GM18508 (cell line): ENCODE results near the gene SUPT7L.
"Not testable (repeated sequence)": the region's sequence is repeated elsewhere in the genome, so short reads cannot be mapped to it uniquely, and the experiment has no call there.

Experiments
- ATAC-seq: cut with Tn5 transposase; IDR thresholded peaks from one replicate; pipeline ENCODE4 v1.9.1; 2021; ENCODE audit warnings: moderate number of reproducible peaks; ENCODE audit not compliant: insufficient read depth, unreplicated experiment

Gene SUPT7L

DNA sequence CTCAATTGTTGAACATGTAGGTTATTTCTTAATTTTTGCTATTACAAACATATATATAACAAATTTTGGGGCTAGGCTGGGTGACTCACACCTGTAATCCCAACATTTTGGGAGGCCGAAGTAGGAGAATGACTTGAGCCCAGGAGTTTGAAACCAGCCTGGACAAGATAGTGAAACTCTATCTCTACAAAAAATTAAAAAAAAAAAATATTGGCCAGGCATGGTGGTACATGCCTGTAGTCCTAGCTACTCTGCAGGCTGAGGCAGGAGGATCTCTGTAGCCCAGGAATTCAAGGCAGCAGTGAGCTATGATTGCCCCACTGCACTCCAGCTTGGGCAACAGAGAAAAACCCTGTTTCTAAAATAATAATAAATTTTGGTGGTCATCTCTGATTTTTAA, 23.8 kb upstream of the SUPT7L start:
- no peak for ATAC-seq

DNA sequence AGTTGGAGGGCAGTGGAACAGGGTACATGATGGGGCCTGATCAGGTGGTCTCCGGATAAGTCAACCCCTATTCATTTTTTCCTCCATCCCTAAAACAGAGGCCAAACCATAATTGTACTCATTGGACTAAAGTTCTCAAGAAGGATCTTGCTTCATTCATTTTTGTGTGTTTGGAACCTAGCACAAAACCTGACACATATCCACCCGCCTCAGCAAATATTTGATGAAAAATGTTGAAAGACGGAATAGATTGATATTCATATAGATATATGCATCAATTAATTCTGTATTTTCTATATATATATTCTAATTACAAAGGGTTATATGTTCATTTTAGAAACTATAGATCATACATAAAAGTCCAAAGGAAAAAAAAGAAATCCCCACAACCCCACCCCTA, 22.2 kb upstream of the SUPT7L start:
- no peak for ATAC-seq

- not testable (repeated sequence) for ATAC-seq
Observed at GRCh38 chr2:27685006-27685405, 21.6 kb upstream of the SUPT7L start.

- ATAC-seq, result no peak
Observed at GRCh38 chr2:27683390-27684071, 20.1 kb upstream of the SUPT7L start.

DNA sequence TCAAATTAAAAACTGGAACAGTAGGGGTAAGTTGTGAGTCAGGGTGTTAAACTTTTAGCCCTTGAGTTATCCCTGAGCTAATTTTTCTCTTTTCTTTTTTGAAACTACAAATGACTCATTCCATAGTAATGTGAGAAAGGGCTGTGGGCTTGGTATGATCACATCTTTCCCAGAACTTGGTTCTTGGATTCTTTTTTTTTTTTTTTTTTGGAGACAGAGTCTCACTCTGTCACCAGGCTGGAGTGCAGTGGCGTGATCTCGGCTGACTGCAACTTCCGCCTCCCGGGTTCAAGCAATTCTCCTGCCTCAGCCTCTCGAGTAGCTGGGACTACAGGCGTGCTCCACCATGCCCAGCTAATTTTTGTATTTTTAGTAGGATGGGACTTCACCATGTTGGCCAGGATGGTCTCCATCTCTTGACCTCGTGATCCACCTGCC, 18.9 kb upstream of the SUPT7L start:
- not testable (repeated sequence) for ATAC-seq

- no peak for ATAC-seq
Observed at GRCh38 chr2:27681841-27682240, 18.4 kb upstream of the SUPT7L start.

DNA sequence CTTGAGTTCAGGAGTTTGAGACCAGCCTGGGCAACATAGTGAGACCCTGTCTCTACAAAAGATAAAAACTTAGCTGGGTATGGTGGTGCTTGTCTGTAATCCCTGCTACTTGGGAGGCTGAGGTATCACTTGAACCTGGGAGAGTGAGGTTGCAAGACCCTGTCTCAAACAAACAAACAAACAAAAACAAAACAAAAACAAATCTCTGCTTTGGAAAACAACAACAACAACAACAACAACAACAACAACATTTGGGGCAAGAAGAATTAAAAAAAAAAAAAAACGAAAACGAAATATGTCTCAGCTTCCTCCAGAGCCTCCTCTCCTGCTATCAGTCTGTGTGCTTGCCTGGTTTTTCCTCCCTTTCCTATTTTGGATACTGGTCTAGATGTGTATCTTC, 17.2 kb upstream of the SUPT7L start:
- ATAC-seq, result no peak

DNA sequence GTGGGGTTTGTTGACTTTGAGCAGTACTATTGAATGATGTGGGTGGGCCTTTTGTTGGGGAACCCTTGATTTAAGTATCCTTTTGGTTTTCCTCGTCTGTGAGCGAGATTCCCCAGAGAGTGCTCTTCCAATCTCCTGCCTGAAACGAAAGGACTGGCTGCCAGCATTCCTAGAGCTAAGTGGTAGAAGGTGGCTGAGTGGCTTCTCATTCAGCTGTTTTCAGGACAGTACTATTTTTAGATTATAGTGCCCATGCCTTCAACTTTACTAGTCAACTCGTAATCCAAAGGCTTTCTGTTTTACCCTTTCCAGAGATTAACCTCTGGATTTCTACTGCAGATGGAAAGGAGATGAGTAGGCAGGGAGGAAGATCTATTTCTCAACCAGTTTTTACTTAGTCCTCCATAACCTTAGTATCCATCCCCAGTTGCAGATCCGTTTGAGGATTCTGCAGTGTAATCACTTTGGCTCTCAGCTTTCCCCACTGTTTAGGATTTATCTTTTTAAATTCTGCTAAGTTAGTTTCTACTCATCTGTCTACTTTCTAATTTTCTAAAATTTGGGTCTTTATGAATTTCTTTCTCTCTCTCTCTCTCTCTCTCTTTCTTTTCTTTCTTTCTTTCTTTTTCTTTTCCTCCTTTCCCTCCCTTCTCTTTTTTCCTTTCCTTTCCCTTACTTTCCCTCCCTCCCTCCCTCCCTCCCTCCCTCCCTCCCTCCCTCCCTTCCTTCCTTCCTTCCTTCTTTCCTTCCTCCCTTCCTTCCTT, 9.5 kb upstream of the SUPT7L start:
- no peak for ATAC-seq

- no peak for ATAC-seq
Observed at GRCh38 chr2:27671235-27671634, 7.8 kb upstream of the SUPT7L start.

DNA sequence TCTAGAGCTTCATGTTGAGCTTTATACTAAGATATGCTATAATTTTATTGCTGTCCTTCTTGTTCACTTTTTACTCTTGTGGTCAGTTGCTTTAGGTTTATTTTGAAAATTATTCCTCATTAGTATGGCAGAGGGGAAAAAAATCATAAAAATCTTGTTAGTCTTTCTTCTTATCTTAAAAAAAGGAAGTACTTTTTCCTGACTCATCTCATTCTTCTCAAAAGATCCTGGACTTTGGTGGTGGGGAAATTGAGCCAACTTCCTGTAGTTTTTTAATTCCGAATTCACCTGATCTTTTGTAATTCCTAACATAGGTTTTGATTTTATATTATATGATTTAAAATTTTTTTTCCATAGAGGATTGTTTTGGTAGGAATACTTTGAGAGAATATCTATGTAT, 4.0 kb upstream of the SUPT7L start:
- ATAC-seq, result no peak

DNA sequence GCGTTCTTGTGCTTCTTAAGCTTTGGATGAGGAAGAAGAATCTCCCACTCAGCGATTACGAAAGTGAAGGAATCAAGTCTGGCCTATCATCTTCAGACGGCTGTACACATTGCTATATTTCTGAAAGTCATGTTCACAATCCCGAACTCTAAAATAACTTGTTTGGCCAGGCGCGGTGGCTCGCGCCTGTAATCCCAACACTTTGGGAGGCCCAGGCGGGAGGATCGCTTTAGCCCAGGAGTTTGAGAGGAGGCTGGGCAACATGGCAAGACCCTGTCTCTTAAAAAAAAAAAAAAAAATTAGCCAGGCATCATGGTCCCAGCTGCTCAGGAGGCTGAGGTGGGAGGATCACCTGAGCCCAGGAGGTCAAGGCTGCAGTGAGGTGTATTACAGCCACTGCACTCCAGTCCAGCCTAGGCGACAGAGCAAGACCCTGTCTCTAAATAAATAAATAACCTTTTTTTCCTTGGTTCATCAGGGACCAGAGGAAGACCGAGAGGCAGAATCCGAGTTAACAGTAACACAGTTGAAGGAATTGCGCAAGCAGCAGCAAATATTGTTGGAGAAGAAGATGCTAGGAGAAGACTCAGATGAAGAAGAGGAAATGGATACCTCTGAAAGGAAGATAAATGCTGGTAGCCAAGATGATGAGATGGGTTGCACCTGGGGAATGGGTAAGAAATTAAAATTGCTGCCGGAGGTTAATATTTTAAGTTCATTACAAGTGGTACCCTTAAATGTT, 1.4 kb upstream of the SUPT7L start:
- no peak for ATAC-seq

- no peak for ATAC-seq
Observed at GRCh38 chr2:27664154-27664574, 750 bp upstream of the SUPT7L start.

- no peak for ATAC-seq
Observed at GRCh38 chr2:27661371-27661770, 2.0 kb downstream of the SUPT7L start.

DNA sequence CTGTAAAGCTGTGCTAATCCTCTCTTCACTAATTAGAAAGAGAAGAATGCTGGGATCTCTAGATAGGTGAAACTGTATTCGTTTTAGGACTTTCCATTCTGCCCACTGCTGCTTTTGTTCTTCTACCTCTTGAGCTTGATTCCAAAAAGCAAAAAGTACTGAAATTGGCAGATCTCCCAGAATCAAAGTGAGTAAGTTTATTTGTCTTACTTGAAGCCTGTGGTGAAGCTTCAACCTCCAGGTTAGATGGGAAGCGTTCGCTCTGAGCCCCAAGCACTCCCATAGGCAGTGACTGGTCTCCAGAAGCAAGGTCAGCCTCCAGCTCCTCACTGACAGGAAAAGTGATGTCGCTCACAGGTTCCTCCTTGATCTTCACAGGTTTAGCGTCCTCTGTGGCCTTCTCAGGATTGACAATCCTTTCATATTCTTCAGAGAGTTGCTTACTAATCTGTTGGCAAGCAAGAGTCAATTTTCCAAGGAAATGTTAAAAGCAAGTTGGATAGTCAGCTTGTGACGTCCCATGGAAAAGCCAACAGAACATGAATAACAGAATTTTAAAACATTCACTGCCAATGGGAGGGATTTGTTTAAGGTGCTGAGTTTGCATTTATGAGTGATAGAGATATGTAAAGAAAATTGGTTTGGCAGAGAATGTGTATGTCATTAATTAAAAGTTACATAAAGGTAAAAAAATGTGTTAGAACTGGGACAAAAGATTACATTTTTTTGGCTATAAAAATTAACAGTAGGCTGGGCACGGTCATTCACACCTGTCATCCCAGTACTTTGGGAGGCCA, 8.1 kb downstream of the SUPT7L start:
- ATAC-seq, result no peak

DNA sequence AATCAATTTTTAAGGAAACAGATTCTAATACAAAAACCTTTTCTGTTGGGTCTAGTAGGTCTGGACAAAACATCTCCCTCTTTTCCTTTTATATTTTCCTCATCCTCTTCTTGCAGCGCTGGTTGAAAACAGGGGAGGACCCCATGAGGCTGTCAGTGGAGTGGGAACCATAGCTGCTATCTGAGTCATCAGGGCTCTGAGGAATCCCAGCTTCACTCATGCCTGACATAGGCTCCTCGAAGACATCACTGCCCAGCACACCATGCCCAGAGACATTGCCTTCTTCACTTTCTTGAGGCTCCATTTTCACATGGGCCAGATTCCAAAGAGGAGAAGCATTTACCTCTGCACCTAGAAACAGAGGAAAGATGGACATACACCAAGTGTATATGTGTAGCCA, 10.0 kb downstream of the SUPT7L start:
- ATAC-seq, result no peak

DNA sequence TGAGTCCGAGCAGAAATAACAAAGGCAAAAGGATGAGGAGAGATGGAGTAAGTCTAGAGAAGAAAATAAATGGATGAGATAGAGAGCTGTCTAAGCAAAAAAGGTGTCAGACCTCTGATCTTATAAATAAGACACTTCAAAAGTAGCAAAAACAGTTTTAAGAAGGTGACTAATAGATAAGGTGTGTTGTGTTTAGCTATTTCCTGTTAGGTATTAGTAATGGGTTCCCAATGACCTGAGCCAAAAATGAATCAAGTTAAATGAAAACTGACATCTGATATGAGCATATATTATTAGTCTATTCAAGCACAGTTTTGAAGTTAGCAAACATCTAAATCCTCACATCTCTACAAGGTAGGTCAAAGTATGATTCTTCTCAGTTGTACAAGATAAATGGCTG, 10.6 kb downstream of the SUPT7L start:
- no peak for ATAC-seq

DNA sequence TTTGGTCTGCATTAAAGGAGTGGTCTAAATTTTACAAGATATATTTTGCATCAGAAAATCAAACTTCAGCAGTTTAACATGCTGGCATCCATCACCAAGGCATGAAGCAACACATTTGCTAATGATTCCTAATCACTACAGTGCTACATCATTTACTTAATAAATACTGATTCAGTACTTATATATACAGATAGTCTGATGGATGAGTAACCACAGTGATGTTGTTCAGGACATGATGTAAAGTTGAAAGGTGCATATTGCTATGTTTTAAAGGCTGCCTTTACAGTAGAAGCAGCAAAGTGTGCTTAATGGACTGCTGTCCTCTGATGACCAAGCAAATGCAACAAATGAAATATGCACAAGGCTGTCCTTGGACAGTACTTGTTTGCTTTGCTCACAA, 11.1 kb downstream of the SUPT7L start:
- ATAC-seq, result no peak

- no peak for ATAC-seq
Observed at GRCh38 chr2:27651056-27651455, 12.4 kb downstream of the SUPT7L start.

GRCh38 chr2:27647737-27648136, 15.7 kb downstream of the SUPT7L start:
- ATAC-seq, result no peak

GRCh38 chr2:27647289-27647688, 16.1 kb downstream of the SUPT7L start:
- no peak for ATAC-seq
